Glomerular visceral epithelial cell (primary cell): Measurements from ENCODE around the gene ISOC2.

Source experiments
- DNase-seq: peaks from one replicate; pipeline ENCODE4 v3.0.0-alpha.2; 2016; ENCODE audit errors: extremely low spot score

ISOC2 gene

DNA sequence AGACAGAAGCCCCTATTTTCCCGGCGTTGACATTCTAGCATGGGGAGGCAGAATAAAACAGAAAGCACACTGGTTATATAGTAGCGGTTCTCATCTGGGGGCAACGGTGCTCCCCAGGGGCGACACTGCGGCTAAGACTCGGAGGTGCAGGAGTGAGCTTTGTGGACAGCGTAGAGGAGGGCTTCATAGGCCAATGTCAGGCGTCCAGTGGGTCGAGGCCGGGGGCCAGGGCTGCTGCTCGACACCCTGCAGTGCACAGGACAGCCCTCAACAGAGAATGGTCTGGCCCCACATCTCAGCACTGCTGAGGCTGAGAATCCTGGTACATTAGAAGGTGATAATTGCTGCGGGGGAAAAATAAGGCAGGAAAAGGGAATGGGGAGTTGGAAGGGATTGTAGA lies 16.5 kb upstream of the ISOC2 start:
- no peak for DNase-seq

DNA sequence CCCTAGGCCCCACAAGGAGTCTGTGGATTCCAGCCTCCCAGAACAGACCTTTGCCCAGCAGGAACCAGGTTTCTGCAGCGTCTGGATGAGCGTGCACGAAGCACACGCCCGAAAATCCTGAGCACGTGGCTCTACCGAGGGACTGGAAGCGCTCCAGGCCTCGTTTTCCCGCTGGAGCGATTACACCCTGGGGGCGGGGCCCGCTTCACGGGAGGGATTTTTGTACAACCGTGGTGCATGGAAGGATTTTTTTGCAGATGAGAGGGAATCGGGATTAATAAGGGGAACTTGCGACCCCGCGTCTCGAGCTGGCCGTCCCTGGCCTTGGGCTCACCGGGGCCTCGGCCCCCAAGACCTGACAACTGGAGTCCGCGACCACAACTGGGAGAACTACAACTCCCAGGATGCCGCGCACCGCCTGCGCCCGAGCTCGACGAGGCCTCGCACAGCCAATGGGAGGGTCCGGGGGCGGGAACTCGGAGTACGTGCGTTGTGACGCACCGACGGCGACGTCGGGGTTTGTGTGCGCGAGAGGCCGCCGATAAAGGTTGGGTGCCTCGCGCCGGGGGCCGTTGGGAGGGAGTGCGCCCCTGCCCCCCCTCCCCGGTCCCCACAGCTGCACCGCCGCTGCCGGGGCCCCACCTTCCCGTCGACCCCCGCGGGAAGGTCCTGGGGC lies 14.8 kb upstream of the ISOC2 start, which contains the start of gene ZNF628:
Gene ZNF628 (plus strand): TSS at position 518 of the 676 bp plus-strand sequence. CDS start 3,294 bp downstream, outside the sequence.
- DNase-seq = peak; percentile 97

DNA sequence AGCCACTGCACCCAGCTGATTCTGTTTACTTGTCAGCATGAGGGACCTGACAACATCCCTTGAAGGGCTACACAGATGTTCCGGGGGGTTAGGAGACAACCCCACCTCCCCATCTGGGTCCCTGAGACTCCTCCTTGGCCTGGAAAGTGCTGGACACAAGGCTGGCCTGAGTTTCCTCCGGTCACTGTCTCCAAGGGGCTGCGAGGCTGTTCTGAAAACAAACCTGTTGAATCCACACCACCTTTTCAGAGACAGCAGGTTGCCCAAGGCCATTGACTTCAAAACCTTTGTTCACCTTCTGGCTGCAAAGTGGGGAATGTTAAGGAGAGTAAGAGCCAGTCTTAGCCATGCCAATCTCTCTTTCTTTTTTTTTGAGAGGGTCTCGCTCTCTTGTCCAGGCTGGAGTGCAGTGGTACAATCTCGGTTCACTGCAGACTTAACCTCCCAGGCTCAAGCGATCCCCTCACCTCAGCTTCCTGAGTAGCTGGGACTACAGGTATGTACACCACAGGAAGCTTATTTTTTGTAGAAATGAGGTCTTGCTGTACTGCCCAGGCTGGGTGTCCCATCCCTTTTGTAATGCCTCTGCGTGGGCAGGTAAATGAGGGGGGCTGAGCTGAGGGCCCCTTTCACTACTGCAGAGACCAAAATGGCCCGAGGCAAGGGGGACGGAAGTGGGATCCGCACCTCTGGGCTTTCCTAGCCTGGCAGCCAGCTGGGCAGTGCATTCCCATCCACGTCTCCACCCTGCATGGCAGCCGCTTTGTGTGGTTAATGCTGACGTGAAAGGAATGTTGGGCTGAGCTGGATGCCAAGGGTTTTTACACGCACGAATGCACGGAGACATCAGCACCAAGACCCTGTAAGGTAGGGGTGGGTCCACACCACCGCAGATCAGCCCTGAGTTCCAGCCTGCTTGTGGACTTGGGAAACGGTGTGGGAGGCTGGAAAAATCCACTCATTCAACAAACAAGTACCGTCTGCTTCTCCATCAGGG lies 13.1 kb upstream of the ISOC2 start:
- peak; percentile 98 for DNase-seq

DNA sequence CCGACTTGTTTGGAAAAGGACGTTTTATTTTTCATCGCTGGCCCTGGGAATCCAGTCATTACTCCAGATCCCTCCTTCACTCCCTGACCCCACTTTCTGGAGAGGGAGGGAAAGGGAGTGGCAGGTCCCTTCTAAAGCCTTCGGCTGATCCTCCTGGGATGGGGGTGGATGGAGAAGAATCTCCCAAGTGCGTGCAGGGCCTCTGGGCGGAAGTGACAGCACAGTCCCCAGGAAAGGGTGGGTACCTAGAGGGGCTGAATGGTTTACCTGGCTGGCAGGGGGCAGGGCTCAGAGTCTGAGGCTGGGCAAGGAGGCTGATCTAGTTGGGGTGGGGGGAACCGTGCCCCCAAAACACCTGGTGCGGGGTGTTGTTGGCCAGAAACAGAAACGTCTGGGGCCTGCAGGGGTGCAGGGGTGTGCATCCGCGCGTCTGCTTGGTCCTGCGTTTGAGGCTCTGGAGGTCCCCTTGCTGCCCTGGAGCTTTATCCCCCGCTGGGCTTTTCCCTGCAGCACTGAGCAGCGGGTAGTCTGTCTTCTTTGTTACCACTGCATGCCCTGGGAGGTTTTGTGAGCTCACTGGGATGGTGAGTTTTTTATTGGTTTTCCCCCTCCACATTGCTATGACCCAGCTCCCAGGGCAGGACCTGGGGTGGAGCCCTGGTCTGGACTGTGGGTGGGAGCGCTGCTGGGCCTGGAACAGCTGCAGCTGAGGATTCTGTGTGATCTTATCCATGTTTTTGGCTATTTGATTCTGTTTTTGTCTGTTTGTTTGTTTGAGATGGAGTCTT lies 12.0 kb upstream of the ISOC2 start:
- peak; percentile 80 for DNase-seq

DNA sequence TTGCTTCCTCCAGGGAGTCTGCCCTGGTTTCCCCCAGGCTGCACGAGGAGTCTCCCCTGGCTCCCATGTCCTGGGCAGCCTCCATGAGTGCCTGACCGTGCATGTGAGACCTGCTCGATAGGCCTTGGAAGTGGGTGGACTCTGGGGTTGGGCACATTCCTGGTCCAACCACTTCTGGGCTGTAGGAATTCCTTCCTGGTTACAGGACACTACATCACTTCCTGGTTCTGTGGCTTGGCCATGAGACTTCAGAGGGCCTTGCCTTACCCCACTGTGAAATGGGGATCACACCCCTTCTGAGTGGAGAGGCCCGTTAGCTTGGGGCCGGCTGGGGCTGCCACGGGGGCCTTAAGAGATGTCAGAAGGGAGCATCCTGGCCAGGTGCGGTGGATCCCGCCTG lies 11.0 kb upstream of the ISOC2 start:
- peak; percentile 84 for DNase-seq

DNA sequence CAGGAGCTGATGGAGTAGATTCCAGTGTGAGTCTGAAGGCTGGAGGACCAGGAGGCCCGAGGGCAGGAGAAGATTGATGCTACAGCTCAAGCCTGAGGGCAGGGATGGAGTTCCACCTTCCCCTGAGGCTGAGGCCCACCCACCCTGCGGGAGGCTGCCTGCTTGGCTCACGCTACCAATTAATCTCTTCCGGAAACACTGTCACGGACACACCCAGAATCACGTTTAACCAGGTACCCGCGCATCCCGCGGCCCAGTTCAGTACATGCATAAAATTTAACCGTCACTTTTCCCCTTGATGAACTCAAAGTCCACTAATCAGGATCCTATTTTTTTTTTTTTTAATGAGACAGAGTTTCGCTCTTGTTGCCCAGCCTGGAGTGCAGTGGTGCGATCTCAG lies 9.8 kb upstream of the ISOC2 start:
- DNase-seq = no peak

DNA sequence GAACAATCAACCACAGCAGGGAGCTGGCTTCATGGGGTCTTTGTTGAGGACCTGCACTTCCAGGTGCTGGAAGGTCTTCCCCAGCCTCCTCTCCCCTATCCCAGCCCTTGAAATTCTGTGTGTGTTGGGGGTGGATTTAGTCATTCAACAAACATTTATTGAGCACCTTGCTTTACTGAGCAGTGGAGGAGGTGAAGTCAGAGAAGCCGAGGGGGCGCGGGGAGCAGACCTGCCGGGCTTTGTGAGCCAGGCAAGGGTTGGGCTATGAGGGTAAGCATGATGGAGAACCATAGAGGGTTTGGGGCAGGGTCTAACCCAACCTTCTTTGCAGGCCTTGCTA lies 6.6 kb upstream of the ISOC2 start:
- no peak for DNase-seq

DNA sequence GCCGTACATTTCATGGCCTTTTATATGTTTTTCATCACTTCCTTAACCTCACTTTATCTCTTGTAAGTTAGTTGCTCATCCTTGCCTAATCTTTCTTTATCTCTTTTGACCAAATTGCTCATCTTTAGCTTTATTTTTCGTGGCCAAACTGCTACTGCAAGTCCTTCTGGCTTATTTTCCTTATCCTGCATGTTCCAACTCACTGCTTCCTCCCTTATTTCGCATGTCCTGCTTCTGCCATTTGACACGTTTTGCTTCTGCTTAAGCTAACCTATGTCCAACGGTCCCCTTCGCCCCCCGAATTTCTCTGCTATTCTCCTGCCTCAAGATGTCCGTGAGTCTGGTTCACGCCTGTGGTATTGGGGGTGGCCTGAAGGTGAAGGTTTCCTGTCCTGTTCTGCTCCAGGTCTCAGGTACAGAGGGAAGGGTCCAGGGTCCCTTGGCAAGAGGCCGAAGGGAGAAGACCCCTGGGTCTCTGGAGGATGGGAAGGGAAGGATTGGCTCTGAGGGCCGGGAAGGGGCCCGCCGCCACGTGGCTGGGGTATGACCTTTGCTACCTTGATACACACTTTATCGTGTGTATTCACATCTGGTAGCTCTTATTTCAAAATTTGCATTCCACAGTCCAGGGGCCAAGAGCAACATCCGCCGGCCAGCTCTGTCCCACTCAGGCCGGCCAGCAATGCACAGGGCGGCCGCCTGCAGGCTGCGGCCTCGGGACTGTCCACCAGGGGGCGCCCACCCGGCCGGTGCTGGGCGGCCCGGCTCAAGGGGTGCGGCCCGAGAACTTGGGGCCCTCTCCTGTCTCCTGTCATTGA lies 6.0 kb upstream of the ISOC2 start:
- peak; percentile 68 for DNase-seq

DNA sequence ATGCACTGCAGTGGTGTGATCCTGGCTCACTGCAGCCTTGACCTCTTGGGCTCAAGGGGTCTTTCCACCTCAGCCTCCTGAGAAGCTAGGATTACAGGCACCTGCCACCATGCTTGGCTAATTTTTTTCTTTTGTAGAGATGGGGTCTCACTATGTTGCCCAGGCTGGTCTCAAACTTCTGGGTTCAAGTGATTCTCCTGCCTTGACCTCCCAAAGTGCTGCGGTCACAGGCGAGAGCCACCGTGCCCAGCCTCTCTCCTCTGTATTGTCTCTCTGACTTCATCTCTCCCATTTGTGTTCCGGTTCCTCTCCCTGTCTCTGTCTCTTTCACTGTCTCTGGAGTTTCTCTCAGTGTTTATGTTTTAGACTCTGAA lies 4.8 kb upstream of the ISOC2 start:
- no peak for DNase-seq

DNA sequence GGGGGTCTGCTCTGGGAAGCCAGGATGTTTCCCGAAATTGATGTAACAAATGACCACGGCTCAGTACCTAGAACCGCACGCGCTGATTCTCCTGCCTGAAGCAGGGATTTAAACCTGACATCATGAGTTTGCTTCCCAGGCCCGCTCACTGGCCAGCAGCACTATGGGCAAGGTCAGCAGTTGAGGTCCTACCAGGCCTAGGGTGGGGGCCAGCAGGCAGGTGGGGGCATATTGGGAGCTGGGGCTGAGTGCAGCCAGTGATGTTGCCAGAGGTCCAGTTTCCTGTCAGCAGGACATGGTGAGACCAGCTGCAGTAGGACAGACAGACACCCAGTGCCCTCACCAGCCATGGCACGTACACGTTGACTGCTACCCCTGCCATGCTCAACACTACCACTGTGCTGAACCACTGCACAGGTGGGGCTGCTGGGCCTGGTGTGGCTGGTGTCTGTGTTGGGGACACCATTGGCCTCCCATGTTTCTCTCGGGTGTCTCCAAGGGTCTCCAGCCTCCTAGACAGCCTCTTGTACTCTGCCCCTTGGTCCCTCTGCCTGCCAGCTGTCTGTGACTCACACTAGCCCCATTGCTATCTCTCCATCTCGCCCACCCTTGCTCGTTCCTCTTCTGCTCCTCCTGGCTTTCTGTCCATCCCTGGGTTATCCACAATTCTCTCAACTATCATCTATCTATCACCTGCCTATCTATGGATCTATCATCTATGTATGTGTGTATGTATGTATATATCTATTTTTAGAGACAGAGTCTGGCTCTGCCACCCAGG lies 4.2 kb upstream of the ISOC2 start:
- no peak for DNase-seq

DNA sequence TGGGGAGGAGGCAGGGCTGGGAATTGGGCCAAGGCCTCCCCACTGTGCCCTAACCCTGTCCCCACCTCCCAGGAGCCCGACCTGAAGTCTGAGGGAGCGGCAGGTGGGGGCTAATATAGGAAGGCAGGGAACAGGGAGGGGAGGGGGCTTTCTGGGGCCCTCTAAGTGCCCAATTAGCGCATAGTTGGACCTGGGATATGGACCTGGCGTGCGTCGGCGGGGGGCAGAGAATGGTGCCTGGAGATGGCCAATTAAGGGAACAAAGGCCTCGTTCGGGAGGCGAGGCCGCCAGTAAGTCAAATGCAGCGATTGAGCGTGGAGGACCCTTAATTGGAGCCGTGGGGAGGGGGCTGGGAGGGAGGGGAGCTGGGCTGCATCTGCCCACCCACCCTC lies 3.2 kb upstream of the ISOC2 start, which contains the start of gene C19orf85:
Gene C19orf85 (minus strand): TSS at position 90 of the 393 bp plus-strand sequence. CDS start 197 bp downstream, outside the sequence.
- no peak for DNase-seq

DNA sequence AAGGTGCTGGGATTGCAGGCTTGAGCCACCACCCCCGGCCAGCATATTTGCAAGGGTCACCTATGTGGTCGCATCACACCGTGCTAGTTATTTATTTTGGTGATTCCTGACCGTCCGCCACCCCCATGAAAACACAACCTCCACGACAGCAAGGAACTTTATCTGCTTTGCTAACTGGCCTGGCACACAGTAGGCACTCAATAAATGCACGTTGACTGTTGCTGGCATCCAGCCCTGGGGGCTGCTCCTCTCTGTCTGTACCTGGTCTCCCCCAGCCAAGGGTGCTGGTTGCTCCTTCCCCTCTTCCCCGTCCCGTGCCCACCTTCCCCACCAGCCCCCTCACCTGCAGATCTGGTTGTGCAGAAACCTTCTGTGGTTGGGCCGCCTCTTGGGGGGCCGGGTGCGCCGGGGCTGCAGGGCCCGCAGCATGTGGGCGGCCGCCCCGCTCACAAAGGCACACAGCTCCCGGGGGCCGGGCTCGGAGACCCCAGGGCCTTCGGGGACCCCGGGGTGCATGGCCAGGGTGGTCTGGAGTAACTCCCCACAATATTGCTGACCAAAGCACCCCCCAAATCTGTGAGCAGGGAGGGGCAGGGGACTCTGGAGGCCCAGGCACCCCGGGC lies 2.7 kb upstream of the ISOC2 start:
- no peak for DNase-seq

DNA sequence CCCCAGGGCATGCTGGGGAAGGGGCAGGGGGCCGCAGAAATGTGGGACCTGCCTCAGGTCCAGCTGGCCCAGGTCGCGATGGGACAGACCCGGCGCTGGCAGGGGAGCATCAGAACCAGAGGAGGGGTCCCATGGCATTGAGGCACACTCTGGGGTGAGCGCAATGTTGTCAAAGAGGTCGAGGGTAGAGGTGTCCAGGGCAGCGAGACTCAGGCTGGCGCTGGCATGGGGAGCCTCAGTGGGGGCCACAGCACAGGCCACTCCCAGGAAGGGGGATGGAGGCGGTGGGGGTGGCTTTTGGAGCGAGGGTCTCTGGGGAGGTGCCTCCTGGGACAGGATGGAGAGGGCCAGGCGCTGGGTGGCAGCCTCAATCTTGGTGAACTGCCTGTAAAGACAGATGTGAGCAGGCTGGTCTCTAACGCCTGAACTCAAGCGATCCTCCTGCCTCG lies 2.2 kb upstream of the ISOC2 start:
- DNase-seq = no peak

DNA sequence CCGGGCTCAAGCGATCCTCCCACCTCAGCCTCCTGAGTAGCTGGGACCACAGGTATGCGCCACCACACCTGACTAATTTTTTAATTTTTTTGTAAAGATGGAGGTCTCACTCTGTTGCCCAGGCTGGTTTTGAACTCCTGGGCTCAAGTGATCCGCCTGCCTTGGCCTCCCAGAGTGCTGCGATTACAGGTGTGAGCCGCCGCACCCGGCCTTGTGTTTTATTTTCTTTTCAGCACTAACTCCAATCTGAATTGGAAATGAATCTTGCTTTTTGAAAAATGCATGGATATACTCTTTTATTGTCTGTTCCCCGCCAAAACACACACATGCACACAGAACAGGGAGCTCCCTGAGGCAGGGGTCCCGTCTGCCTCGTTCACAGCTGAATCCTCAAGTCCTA lies 1.3 kb upstream of the ISOC2 start:
- DNase-seq = no peak

DNA sequence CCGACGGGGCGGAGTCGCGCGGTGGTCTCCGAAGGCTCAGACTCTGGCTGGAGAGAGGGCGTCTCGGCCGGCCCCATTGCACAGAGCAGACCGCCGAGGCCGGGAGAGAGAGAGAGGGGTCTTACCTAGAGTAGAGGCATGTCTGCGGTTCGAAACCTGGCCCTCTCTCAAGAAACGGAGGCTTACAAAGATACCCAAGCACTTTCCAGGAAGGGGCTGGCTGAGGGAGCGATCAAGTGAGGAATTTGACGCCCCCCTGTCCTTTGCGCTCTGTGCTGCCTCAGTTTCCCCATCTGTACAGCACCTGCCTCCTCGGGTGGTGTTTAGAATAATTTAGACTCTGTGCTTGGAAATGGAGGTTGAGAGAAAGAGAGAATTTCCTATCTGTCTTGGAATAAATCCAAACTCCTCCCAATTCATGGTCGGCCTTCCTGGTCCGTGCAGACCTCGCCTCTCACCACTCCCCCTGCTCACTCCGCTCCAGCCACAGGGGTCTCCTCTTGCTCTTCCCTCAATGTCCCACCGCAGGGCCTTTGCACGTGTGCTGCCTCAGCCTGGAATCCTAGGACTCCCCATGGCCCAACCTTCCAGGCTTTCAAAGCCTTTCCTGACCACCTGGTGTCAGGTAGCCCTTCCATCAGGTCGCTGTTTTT lies 658 bp upstream of the ISOC2 start:
- DNase-seq = no peak

DNA sequence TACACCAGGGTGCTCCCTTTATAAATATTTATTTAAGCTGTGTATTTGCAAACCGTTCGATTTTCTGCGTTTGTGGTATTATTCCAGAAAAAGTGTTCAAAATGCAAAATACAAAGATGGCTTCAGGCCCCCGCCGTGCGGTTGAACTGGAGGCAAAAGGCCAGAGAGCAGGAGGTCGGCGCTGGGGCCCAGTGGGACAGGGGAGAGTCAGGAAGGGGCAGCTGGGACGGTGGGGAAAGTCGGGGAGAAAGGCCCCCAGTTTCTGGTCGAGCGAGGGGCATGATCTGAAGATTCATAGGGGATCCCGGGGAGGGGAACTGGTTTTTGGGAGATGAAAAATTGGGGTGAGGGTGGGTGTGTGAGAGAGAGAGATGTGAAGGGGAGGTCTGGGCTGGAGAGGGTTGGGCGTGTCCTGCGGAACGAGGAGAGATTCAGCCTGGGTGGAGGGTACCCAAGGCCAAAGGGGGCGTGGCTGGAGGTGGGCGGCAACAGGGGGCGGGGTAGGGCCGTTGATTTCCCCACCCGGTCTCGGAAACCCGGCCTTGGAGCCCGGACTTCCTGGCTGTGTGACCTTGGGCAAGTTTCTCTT lies 678 bp downstream of the ISOC2 start:
- peak; percentile 81 for DNase-seq

DNA sequence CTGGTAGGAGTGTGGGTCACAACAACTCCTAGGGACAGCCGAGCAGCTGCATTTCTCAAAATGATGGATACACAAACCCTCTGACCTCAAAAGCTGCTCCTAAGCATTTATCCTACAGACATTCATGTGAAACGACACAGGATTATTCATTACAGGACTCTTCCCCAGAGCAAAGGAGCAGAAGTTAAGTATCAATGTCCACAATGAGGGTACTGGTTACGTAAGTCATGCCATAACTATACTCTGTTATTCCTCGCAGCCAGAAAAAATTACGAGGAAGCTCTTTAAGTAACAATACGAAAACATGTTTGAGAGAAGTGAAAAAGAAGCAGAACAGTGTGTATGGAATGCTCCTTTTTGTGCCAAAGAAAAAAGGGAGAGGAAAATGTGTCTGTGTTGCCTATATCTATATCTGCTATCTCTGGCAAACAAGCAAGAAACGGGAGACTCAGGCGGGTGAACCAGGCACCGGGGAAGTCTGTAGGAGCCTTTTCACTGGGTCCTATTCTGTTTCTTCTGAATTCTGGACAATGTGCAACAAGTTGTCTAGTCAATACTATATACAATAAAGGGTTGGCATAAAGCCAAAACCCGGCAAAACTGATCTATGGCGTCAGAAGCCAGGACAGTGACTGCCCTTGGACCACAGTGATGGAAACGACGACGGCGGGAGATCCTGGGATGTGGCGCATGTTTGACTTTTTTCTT lies 1.3 kb downstream of the ISOC2 start:
- DNase-seq = no peak

DNA sequence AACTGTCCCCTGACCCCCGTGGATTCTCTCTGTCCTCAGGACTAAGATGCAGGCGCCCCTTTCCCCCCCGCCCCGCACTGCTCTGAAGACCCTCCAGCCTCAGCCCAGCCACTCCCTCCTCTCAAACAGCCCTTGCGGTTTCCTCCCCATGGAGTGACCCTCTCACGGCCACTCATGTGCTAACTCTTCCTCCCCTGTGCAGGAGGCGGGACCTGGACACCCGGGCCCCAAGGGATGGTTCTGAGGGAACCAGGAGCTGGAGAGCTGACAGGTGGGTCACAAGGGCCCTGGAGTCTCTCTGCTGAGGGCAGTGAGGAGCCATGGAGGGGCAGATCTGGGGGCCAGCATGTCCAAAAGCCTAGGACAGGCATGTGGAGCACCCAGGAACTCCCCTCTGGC lies 1.9 kb downstream of the ISOC2 start:
- DNase-seq = no peak
